Measurements from ENCODE around the gene MAN1B1. TPM values are rescaled to one million over a fixed set of nuclear protein-coding genes. Genes with fewer than 3 reads are reported as not detected.
"Not testable (repeated sequence)": the region's sequence is repeated elsewhere in the genome, so short reads cannot be mapped to it uniquely, and the experiment has no call there.

MAN1B1 gene
- total and polyA plus RNA-seq, 7 donors: 12.0 to 52.0 (median 28.2) TPM

DNA sequence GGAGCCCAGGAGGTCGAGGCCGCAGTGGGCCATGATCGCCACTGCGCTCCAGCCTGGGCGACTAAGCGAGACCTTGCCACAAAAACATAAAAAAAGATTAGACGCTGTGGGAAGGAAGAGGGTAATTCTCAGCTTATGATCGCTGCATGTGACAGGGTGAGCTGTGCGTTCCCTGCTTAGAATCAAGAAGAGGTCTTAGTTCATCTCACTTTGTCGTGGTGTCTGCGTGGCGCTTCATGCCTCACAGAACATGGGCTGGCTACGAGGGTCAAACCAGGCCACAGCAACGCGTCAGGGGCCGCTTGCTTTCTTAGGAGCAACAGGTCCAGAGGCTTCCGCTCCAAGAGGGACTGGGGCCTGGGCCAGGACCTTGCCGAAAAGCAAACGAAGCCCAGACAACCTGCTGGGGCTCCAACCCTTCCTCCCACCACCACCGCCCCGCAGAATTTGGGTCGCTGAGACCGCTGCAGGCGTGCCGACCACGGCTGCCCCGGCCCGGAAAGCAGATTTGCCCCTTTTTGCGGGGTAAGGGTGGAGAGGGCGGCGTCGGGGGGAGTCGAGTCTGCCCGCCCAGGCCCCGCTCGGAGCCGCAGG is 42.2 kb downstream of the MAN1B1 start:
- no peak for TF ChIP-seq POLR2A (IDR thresholded peaks at IDR 0.05)
- TF ChIP-seq EP300 (IDR thresholded peaks at IDR 0.05): no peak
- no peak for TF ChIP-seq POLR2AphosphoS5 (IDR thresholded peaks at IDR 0.05)
- TF ChIP-seq, protein P1, sequence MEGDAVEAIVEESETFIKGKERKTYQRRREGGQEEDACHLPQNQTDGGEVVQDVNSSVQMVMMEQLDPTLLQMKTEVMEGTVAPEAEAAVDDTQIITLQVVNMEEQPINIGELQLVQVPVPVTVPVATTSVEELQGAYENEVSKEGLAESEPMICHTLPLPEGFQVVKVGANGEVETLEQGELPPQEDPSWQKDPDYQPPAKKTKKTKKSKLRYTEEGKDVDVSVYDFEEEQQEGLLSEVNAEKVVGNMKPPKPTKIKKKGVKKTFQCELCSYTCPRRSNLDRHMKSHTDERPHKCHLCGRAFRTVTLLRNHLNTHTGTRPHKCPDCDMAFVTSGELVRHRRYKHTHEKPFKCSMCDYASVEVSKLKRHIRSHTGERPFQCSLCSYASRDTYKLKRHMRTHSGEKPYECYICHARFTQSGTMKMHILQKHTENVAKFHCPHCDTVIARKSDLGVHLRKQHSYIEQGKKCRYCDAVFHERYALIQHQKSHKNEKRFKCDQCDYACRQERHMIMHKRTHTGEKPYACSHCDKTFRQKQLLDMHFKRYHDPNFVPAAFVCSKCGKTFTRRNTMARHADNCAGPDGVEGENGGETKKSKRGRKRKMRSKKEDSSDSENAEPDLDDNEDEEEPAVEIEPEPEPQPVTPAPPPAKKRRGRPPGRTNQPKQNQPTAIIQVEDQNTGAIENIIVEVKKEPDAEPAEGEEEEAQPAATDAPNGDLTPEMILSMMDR (IDR thresholded peaks at IDR 0.05): no peak
- intact Hi-C loops (cut with DNase I): loop anchor here (5.0 kb wide), 1 partner anchor 58 kb away; the partner anchor contains the start of genes ANAPC2 and SSNA1
- Histone ChIP-seq H3K36me3 (no peaks in the 10 kb centered on the region), H3K9me3 (peaks cover 0 to 7% (median 4%) of the 10 kb centered on the region in 4 donors), H3K4me3 (peak overlapping the region; percentile 44 to 79 (median 64)), H3K27me3 (peaks cover 0 to 29% (median 0%) of the 10 kb centered on the region in 3 donors), H3K27ac (peak overlapping the region; percentile 61 to 79 (median 67)), H3K4me1 (peaks cover 0 to 31% (median 23%) of the 10 kb centered on the region in 4 donors)
- 23 to 32% methylated on average over 37 of the region's 37 CpGs for WGBS, 2 donors
- no peak for DNase-seq

- peak in 2 of 4 donors; percentile 37 to 58 for TF ChIP-seq POLR2AphosphoS5 (IDR thresholded peaks at IDR 0.05)
- TF ChIP-seq, protein P1 (IDR thresholded peaks at IDR 0.05): no peak
- intact Hi-C loops (cut with DNase I): loop anchor here (5.0 kb wide), 1 partner anchor 58 kb away; the partner anchor contains the start of genes ANAPC2 and SSNA1
- peak overlapping the region; percentile 61 to 79 (median 67) for H3K27ac ChIP-seq
- peaks cover 0 to 35% (median 0%) of the 10 kb centered on the region in 3 donors for H3K27me3 ChIP-seq
- 1 to 3% methylated on average over 86 of the region's 86 CpGs for WGBS, 2 donors
- DNase-seq: peak; percentile 91
- peaks cover 0 to 7% (median 4%) of the 10 kb centered on the region in 4 donors for H3K9me3 ChIP-seq
- H3K36me3 ChIP-seq: no peaks in the 10 kb centered on the region
- H3K4me1 ChIP-seq: peaks cover 0 to 31% (median 23%) of the 10 kb centered on the region in 4 donors
- H3K4me3 ChIP-seq: peak overlapping the region; percentile 44 to 79 (median 64)
Measured at GRCh38 chr9:137129456-137130175, 42.8 kb downstream of the MAN1B1 start.

- peaks cover 0 to 7% (median 4%) of the 10 kb centered on the region in 4 donors for H3K9me3 ChIP-seq
- H3K27me3 ChIP-seq: peaks cover 0 to 42% (median 0%) of the 10 kb centered on the region in 3 donors
- no peaks in the 10 kb centered on the region for H3K36me3 ChIP-seq
- 6 to 33% methylated on average over 58 of the region's 58 CpGs for WGBS, 2 donors
- H3K4me3 ChIP-seq: peak overlapping the region; percentile 44 to 79 (median 64)
- peak overlapping the region in 3 of 4 donors; percentile 61 to 79 (median 70) for H3K27ac ChIP-seq
- intact Hi-C loops (cut with DNase I): no loop called here
- no peak for DNase-seq
- H3K4me1 ChIP-seq: peaks cover 0 to 31% (median 23%) of the 10 kb centered on the region in 4 donors
- TF ChIP-seq EP300 (IDR thresholded peaks at IDR 0.05) (no peak), POLR2AphosphoS5 (IDR thresholded peaks at IDR 0.05) (no peak), POLR2A (IDR thresholded peaks at IDR 0.05) (no peak)
- TF ChIP-seq, protein P1 (IDR thresholded peaks at IDR 0.05): no peak
Measured at GRCh38 chr9:137130176-137130755, 43.5 kb downstream of the MAN1B1 start.

DNA sequence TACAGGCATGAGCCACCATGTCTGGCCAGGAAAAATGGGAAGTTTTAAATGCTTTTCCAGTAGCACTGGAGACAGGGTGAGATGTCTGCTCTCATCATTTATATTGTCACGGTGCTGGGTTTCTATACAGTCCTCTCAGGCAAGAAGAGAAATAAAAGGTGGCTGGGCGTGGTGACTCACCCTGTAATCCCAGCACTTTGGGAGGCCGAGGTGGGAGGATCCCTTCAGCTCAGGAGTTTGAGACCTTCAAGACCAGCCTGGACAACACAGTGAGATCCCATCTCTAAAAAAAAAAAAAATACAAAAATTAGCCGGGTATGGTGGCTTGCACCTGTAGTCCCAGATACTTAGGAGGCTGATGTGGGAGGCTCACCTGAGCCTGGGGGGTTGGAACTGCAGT is 47.4 kb downstream of the MAN1B1 start:
- Histone ChIP-seq H3K4me1 (peaks cover 0 to 19% (median 12%) of the 10 kb centered on the region in 4 donors), H3K27ac (no peak overlapping the region), H3K9me3 (peaks cover 0 to 7% (median 4%) of the 10 kb centered on the region in 4 donors), H3K27me3 (peaks cover 26 to 81% (median 32%) of the 10 kb centered on the region in 3 donors), H3K36me3 (no peaks in the 10 kb centered on the region), H3K4me3 (no peak overlapping the region)
- WGBS, 2 donors: 59 to 84% methylated on average over 4 of the region's 4 CpGs
- no peak for DNase-seq
- intact Hi-C loops (cut with DNase I): no loop called here
- TF ChIP-seq POLR2A (IDR thresholded peaks at IDR 0.05) (no peak), POLR2AphosphoS5 (IDR thresholded peaks at IDR 0.05) (no peak), EP300 (IDR thresholded peaks at IDR 0.05) (no peak)
- TF ChIP-seq, protein P1 (IDR thresholded peaks at IDR 0.05): no peak

- Histone ChIP-seq H3K27me3 (peaks cover 35 to 89% (median 41%) of the 10 kb centered on the region in 3 donors), H3K4me1 (peaks cover 0 to 15% (median 11%) of the 10 kb centered on the region in 4 donors)
- H3K27ac ChIP-seq; H3K9me3 ChIP-seq; DNase-seq; H3K36me3 ChIP-seq; H3K4me3 ChIP-seq; intact Hi-C loops (cut with DNase I): not testable (repeated sequence)
- 77 to 81% methylated on average over 9 of the region's 9 CpGs for WGBS, 2 donors
Measured at GRCh38 chr9:137135154-137135553, 48.4 kb downstream of the MAN1B1 start.

Data from sigmoid colon (tissue), 7 donors.